GM21390 (cell line): ENCODE measurements around the gene SLC35F2.

ENCODE experiments used
- ATAC-seq: cut with Tn5 transposase; IDR thresholded peaks from one replicate; pipeline ENCODE4 v1.9.1; 2021; ENCODE audit not compliant: unreplicated experiment

The SLC35F2 gene

DNA sequence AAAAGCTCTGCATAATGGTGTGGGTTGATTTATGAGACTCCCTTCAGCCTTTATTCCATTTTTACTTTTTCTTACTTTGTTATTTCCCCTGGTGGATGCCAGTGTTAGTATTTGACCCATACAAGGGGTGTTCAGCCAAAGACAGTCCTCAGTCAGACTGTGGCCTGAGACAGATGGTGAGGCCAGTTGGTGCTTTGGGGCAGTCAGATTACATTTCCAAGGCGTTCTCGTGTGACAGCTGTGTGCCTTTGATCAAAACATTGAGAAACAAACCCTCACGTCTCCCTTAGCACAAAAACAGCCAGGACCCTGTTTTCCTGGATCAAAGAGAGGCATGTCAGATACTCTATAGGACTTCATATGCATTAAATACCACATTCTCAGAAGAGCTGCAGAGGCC, 115.4 kb downstream of the SLC35F2 start:
- no peak for ATAC-seq

- peak; percentile 93 for ATAC-seq
Measured at GRCh38 chr11:107741044-107741823, 117.4 kb downstream of the SLC35F2 start.
